LNCAP (cell line): ENCODE data around the gene PHYHD1.

Experiments used
- CTCF ChIP-seq: fragments of 450-650 bp; IDR thresholded peaks from 2 replicates; pipeline ENCODE4 v1.5.1; 2017; ENCODE audit warnings: mild to moderate bottlenecking

The PHYHD1 gene

GRCh38 chr9:128946571-128947276, 25.9 kb downstream of the PHYHD1 start:
- no peak for TF ChIP-seq CTCF

DNA sequence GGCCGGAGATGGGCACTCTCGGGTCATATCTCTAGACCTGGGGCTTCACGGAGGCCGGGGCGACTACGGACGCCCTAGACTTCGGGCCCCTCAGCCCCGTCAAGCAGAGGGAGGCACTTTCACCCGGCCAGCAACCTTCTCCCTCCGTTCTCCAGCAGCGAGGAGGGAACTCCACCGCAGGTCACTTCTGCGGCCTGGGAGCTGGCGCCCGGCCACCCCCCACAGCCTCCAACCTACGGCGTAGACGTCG, 26.4 kb downstream of the PHYHD1 start:
- TF ChIP-seq CTCF: no peak

DNA sequence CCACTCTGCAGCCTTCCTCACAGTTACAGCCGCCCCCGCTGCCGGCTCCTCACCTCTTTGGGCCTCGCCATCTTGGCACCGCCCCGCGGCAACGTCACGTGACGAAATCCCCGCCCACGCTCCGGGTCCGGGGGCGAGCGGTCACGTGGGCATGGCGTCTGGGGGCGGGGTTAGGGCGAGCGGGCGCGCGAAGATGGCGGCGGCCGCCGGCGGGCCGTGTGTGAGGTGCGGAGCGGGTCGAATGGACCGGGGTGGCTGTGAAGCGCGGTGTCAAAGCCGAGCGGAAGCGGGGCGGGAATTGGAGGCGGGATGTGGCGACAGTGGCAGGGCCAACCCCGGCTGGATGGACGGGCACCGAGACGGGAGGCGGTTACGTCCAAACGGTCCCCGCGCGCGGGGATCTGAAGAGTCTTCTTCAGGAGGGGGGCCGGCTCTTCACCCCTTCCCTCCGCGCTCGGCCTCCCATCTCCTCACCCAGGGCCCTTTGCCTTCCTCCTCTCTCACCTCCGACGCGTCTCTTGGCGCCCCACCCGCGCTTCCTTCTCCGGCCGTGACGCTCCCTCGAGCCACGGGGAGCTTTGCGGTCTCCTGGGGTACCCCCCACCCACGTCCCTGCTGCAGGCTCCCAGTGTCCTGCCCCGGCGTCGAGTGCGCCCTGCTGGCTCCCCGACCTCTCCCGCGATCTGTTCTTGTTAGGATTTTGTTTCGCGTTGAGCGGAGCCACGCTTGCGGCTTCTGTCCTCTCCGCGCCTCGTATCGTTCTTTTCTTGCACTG, 26.9 kb downstream of the PHYHD1 start, which contains the start of the genes DOLK and NUP188:
Gene DOLK (minus strand): TSS at position 77 of the 775 bp plus-strand sequence. CDS start 300 bp downstream, outside the sequence.
Gene NUP188 (plus strand): TSS at position 173 of the 775 bp plus-strand sequence. CDS start 21 bp downstream, at position 194.
- TF ChIP-seq CTCF: no peak

- no peak for TF ChIP-seq CTCF
These were observed 48.7 kb downstream of the PHYHD1 start for GRCh38 chr9:128969491-128969890.

GRCh38 chr9:128972956-128973355, 52.2 kb downstream of the PHYHD1 start:
- no peak for TF ChIP-seq CTCF

DNA sequence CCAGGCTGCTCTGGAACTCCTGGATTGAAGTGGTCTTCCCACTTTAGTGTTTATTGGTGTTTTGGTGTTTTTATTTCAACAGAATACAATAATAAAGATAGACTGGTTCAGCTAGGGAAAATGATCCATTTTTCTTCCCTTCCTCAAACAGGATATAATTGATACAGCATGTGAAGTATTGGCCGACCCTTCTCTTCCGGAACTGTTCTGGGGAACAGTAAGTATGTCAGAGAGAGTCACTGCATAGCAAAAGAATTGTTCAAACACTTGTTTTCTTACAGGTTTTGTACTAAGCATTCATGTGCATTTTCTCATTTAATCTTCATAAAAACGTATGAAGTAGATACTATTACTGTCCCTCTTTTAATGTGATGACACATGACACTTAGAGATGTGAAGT, 58.3 kb downstream of the PHYHD1 start:
- no peak for TF ChIP-seq CTCF

DNA sequence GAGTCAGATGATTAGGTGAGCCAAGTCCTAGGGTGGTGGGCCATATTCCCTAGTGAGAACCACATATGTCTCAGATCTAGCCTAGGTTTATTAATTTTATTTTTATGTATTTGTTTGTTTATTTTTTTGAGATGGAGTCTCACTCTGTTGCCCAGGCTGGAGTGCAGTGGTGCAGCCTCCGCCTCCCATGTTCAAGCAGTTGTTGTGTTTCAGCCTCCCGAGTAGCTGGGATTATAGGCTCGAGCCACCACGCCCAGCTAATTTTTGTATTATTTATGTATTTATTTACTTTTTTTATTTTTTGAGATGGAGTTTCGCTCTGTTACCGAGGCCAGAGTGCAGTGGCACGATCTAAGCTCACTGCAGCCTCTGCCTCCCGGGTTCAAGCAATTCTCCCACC, 62.8 kb downstream of the PHYHD1 start:
- TF ChIP-seq CTCF: no peak
